Jurkat, Clone E6-1 (cell line): ENCODE results near the gene LMAN2L. TPM values are rescaled to one million over a fixed set of nuclear protein-coding genes. Genes with fewer than 3 reads are reported as not detected.

Experiments
- DNase-seq: peaks from one replicate; pipeline ENCODE4 v3.0.0-alpha.2; 2011; ENCODE audit warnings: low read depth, low spot score
- H3K4me3 ChIP-seq: 2 replicates; pipeline ENCODE4 v1.5.1; 2011; ENCODE audit warnings: mild to moderate bottlenecking, low read length, control low read depth, moderate library complexity
- polyA plus RNA-seq: library from polyadenylated mRNA; unstranded; fragments of >200 nt; gene quantifications from one replicate; pipeline ENCODE4 v1.2.1, GENCODE V29; 2012; ENCODE audit warnings: missing spikeins; ENCODE audit not compliant: insufficient read length, insufficient read depth

The LMAN2L gene, protein sequence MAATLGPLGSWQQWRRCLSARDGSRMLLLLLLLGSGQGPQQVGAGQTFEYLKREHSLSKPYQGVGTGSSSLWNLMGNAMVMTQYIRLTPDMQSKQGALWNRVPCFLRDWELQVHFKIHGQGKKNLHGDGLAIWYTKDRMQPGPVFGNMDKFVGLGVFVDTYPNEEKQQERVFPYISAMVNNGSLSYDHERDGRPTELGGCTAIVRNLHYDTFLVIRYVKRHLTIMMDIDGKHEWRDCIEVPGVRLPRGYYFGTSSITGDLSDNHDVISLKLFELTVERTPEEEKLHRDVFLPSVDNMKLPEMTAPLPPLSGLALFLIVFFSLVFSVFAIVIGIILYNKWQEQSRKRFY
- polyA plus RNA-seq: 16.0 TPM

DNA sequence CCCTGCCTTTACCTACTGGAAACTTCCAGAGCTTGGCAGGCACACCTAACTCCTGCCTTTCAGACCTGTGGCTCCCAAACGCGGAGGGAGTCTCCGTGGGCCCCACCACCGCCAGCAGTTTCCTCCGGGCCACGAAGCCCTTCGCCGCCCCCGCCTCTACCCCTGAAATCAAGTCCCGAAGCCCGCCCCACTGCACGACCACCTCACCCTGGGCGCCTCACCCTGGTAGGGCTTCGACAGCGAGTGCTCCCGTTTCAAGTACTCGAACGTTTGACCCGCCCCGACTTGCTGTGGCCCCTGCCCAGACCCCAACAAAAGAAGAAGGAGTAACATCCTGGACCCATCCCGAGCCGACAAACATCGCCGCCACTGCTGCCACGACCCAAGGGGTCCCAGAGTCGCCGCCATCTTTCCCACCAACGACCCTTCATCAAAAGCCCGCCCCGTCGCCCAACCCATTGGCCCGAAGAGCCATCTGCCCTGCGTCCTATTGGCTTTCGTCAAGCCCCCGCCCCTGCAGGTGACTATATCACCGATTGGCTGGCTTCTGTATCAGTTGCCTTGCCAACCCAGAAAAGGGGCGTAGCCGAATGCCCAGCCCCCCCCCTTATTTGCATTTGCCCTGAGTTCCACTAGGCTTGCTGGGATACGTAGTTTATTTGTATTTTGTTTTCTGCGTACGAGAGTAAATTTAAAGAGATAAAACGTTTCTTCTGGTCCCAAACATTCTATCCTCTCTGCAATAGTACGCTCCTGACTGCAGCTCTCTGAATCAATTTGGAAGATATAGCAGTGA lies at the start of gene LMAN2L:
LMAN2L (minus strand) TSS at position 432 of the 796 bp plus-strand sequence; CDS start at position 408, 24 bp downstream.
- H3K4me3 ChIP-seq: peak within 1 kb of the TSS; percentile 85

DNA sequence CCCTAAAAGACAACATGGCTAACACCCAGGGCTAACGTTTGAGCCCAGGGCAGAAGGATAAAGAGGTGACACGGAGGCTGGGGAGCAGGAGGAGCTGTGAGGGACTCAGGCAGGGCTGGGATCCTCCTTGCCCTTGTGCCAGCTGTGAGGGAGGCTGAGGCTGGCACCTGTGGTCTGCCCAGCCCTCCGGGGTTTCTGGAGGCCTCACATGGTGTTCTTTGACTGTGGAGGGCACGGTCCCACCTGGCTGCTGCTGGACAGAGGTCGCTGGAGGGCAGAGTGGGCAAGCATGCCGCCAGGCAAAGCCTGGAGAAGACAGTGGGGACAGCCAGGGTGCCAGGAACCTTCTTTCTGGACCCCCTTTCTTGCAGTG lies 49.4 kb upstream of the LMAN2L start:
- DNase-seq: no peak
- no peak overlapping the region for H3K4me3 ChIP-seq

More for the DNA sequence above, at the start of gene LMAN2L:
- peak; percentile 95 for DNase-seq

DNA sequence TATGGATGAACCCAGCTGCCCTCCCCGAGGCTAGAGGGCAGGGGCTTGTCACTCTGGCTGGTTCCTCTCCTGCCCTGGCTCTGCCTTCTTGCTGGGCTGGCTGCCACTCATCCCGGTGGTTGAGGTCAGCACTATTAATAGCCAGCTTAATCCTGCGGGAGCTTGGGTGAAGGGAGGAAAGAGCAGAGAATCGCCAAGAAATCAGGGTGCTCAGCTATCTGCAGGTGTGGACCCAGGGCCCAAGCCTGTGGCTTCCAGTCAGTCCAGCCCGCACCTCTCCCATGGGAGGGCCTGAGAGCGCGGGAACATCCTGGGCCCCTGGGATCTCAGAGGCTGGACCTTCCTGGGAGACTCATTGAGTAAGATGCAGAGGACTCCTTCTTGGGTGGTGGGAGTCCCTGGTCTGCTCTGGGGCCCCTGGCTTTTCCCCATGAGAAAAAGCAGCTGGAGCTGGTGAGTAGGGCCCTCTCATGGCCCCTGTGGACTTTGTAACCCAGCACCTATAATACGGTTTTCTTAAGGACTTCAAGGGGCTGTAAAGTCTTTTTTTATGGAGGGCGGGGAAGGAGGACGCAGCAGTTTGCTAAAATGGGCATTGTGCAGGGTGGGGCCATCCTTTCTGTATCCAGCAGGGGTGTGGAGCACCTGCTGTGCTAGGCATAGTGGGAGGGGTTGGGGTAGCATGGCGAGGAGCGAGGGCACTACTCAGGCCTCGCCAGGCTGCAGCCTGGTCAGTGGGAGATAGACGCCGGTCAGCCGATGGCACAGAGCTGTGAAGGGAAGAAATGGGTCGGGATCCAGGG lies 48.8 kb upstream of the LMAN2L start:
- H3K4me3 ChIP-seq: no peak overlapping the region
- no peak for DNase-seq

DNA sequence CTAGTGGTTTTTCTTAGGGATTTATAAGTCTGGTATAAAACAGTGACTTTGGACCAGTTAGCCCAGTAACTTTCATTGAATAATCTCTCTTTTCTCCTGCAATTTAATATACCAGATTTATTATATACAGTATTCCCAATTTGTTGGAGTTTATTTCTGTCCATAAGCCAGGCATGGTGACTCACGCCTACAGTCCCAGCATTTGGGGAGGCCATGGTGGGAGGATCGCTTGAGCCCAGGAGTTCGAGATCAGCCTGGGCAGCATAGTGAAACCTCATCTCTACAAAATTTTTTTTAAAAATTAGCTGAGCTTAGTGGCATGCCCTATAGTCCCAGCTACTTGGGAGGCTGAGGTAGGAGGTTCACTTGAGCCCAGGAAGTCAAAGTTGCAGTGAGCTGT lies 47.5 kb upstream of the LMAN2L start:
- DNase-seq: no peak
- H3K4me3 ChIP-seq: no peak overlapping the region

DNA sequence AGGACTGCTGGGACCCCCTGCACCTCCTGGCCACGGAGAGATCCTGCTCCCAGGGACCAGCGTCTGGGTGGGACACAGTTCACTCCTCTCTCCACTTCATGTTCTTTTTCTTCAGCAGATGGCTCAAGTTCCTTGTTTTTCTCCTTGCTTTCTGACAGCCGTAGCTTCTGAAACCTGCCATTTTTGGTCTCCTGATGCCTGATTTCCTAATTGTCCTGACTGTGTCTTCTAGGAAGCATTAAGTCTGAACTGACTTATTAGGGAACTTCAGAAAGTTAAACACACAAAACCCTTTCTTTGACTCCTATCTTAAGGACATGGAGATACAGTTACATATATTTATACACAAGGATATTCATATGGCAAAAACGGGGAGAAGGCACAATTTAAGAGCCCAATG lies 43.5 kb upstream of the LMAN2L start:
- H3K4me3 ChIP-seq: no peak overlapping the region
- DNase-seq: no peak

DNA sequence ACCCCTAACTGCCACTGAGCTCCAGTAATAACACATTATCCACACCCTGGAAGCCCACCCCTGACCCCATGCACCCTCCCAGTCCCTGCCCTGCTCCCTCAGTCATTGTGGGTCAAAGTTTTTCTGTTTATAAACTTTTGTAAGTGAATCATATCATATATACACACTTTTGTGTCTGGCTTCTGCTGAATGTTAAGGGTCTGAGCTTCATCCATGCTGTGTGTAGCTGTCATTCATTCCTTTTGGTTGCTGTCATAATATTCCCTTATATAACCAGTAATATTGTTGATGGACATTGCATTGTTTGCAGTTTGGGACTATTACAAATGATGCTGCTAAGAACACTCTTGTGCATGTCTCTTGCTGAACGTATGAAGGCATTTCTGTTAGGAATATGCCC lies 35.3 kb upstream of the LMAN2L start:
- H3K4me3 ChIP-seq: no peak overlapping the region
- no peak for DNase-seq

DNA sequence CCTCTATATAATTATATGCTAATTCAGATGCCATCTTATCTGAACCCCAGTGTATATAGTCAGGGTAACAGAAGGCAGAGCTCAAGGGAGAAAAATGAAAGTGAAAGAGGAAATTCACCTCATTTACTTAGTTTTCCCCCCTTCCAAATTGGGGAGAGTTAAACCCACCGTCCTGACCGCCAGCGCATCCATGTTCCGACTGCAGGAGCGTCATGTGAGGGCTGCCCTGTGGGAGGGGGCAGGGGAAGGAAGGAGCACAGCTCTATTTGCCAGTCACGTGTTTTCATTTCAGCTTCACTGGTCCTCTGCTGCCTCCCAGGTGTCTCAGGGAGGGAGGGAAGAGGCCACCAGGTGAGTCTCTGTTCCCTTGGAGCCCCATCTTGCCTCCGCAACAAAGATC lies 34.1 kb upstream of the LMAN2L start:
- DNase-seq: peak; percentile 12
- peak overlapping the region; percentile 21; the same call in 1 of the 2 replicates for H3K4me3 ChIP-seq

DNA sequence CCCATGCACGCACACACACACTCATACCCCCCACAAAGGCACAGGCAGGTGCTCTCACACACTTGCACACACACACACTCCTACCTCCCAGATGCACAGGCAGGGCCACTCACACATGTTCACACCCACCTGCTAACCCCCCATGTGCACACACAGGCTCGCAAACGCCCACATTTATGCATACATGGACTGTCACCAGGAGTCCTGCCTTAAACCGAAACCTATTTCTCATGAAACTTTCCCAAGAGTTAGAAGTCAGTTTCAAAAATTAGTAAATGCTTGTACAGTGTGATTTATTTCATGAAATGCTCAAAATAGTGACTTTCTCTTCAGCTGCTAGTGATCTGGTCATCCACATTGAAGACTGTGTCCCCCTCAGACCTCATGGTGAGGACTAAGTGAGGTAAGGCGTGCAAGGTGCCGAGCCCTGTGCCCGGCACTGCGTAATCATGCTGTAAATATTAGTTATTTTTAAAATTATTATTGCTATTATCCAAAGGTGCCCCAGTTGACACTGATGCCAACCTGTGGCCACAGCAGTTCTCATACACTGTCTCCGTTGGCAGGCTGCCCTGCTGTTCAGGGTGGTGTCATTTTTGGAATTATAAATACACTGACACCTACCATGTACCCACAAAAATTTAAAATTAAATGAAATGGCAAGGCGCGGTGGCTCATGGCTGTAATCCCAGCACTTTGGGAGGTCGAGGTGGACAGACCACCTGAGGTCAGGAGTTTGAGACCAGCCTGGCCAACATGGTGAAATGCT lies 33.2 kb upstream of the LMAN2L start:
- H3K4me3 ChIP-seq: no peak overlapping the region
- DNase-seq: no peak

DNA sequence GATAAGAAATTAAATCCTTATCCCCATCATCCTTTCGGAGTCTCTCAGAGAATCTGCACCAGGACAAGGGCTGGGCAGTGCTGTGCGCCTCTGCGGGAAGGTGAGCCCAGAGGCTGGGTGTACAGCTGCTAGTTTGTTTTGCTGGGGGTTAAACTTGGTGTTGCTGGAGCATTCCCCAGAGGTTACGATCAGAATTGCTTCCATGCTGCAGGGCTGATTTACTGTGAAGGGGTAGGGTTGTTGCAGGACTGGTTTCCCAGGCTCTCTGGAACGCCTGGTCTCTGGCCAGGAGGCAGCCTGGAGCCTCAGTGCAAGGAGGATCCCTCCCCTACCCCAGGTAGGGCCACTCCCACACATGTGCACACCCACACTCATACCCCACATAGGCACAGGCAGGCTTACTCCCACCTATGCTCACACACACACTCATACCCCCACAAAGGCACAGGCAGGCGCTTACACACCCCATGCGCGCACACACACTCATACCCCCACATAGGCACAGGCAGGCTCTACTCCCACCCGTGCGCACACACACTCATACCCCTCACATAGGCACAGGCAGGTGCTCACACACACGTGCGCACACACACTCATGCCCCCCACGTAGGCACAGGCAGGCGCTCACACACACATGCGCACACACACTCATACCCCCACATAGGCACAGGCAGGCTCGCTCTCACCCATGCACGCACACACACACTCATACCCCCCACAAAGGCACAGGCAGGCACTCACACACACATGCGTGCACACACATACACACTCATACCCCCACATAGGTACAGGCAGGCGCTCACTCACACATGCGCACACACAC lies 32.1 kb upstream of the LMAN2L start:
- no peak overlapping the region for H3K4me3 ChIP-seq
- DNase-seq: no peak

DNA sequence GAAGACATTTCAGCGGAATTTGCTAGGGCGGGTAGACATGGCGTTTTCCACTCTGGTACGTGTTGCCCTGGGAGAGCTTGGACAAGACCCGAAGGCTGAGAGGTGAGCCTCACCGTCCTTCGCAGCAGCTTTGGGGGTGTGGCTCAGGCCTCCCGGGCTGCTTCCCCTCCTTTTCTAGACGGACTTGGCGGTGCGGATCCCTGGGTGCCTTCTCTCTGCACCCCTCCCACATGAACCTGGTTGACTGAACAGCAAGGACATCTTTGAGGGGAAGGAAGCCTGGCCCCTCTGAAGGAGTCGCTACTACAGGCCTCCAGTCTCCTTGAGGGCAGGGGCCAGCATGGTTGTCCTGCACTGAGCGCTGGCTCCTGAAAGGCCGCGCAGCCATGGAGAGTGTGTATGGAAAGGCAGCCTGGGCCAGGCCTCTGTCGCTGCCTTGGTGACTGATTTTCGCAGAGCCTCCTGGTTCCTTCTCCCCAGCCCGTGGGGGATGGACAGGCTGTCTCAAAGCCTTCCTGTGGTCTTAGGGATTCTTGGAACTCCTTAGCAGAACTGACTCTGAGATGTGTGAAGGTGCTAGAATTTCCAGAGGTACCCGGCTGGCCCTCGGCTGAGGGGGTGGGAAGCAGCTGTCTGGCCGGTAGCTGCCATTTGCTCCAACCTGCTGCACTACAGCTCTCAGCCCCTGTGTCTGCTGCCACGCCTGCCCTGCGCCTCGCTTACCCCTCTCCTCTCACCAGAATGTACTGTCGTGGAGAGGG lies 30.8 kb upstream of the LMAN2L start:
- no peak overlapping the region for H3K4me3 ChIP-seq
- no peak for DNase-seq

DNA sequence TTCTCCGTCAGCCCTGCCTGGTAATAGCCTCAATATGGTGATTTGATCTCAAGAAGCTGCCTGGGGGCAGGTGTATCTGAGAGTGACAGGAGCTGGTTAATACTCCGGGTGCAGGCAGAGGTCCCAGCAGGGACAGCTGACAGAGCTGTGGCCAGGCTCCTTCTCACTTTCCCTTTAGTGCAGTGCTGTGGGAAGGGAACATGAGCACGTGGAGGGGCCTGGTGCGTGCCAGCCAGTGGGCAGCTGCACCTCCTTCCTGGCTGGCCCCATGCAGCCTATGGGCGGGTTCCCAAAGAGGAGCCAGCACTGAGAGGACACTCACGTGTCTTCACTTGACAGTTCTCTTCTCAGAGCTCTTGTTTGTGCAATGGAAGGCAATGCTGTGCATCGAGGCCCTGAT lies 29.9 kb upstream of the LMAN2L start:
- no peak for DNase-seq
- H3K4me3 ChIP-seq: no peak overlapping the region

DNA sequence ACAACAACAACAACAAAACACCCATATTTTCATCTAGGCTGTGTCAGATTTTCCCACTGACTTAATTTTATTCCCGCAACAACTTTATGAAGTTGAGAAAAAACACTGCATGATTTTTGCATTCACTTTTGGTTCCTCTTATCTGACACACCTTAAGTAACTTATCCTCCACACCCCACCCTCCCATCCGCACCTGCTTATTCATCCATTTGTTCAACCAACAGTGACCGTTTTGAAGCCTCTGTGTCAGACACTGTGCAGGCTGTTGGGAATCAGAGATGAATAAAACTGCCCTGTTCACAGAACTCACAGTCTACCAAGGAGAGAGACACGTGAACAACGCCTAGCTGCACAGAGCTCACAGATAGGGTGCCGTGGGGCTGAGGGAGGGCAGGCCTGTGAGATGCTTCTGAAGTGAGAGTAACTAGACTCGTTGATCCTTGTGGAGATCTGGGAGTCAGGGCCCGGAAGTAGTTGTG lies 28.3 kb upstream of the LMAN2L start:
- no peak for DNase-seq
- no peak overlapping the region for H3K4me3 ChIP-seq

DNA sequence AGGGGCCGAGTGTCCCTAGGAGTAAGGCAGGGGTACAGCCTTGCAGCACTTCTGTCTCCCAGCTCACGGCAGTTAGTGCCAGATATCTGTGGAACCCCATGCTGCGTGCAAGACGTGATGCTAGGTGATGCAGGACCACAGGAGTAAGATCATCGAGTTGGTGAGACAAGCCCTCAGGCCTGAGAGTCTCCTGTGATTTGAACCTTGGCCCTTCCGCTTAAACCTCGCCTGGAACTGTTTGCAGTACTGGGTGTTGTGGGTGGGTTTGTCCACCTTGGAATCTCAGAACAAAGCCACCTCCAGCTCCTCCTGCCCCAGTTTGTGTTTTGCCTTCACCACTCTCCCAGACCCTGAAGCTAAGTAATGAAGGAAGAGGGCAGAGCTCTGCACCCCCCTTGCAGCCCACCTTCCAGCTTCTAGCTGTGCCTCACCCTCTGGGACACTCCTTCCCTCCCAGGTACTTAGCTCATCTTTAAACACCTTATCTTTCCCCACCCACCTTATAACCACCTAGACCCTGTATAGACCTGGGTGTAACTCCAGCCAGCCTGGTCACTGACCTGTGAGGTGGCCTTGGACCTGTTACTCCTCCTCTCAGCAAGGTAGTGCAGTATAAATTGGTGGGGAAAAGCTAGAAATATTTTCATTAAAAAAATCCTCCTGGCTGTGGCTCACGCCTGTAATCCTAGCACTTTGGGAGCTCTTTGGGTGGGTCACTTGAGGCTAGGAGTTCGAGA lies 27.4 kb upstream of the LMAN2L start:
- DNase-seq: no peak
- H3K4me3 ChIP-seq: no peak overlapping the region

DNA sequence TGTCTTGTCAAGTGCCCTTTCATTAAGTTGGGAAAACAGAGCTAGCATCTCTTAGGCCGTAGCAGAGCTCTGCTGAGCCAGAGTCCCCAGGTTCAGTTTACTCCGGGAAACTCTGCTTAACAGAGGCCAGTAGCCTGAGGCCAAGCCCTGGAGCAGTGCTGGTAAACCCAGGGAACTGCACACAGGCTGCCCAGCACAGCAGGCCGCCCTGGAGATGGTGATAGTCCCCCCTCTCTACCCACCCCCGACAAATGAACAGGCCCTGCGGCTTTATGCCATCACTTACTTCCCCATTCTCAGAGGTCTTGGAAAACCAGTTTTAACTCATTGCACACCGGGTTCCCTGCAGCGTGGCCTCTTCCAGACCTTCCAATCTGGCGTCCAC lies 24.4 kb upstream of the LMAN2L start:
- no peak overlapping the region for H3K4me3 ChIP-seq
- DNase-seq: no peak

DNA sequence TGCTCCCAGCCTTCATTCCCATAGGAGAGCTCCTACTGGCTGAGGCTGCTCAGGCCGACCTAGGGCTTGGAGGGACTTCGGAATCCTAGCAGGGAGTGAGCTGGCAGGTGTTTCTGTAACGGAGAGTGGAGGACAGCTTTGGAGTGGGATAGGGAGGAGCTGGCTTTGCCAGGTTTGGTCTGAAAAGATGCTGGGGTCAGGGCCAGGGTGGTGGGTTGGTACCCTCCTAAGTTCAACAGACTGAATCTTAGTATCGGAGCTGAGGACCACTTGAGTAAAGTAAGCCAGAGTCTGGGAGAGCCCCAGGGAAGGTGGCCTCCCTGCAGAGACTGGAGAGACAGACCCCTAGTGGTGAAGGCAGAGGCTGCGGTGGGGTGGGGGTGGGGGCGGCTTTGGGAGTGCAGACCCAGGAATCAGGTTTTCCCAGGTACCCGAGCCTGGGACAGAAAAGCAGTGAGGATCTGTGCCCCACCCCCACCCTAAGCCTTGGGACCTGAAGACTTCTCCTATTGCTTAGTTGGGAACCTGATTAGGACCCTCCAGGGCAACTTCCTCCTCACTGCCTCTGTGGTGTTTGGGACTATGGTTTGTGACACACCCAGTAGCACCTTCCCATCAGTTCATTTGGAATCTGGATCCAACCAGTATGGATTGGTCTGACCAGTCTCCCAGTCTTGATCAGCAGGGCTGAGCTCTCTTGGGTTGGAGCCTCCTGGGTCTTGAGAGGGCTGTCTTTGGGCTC lies 23.8 kb upstream of the LMAN2L start:
- H3K4me3 ChIP-seq: no peak overlapping the region
- no peak for DNase-seq
